ENCODE measurements around the gene PSMB5. TPM values are rescaled to one million over a fixed set of nuclear protein-coding genes. Genes with fewer than 3 reads are reported as not detected.

Gene PSMB5
- total and polyA plus RNA-seq, 2 experiments from 2014 or later: 171 to 319 TPM

GRCh38 chr14:23078692-23079116 is 44.0 kb upstream of the PSMB5 start:
- Histone ChIP-seq H3K27ac (peak overlapping the region; percentile 87), H3K4me3 (no peak overlapping the region), H2AFZ (no peak overlapping the region), H3K9me2 (replicated peaks; ENCODE audit: insufficient read depth) (no peaks in the 10 kb centered on the region), H3K36me3 (replicated peaks; ENCODE audit: insufficient read depth, low read depth) (no peaks in the 10 kb centered on the region), H3K9me3 (ENCODE audit: low read depth) (no peaks in the 10 kb centered on the region), H3K27me3 (no peaks in the 10 kb centered on the region), H3K4me2 (peak overlapping the region; percentile 22), H3K79me2 (peaks cover 52% of the 10 kb centered on the region), H4K20me1 (ENCODE audit: insufficient read depth, poor library complexity, severe bottlenecking) (no peaks in the 10 kb centered on the region), H3K4me1 (ENCODE audit: insufficient read depth) (peaks cover 8% of the 10 kb centered on the region)
- peak; percentile 86 for DNase-seq (ENCODE audit: low spot score)
- 36% methylated on average over 2 of the region's 2 CpGs for WGBS (ENCODE audit: low lambda C conversion rate, missing lambda C conversion rate)
- TF ChIP-seq EZH2 (IDR thresholded peaks at IDR 0.05; ENCODE audit: borderline replicate concordance) (no peak), EZH2phosphoT487 (IDR thresholded peaks at IDR 0.05; ENCODE audit: low read depth, severe bottlenecking, unreplicated experiment) (no peak), CTCF (IDR thresholded peaks at IDR 0.05; ENCODE audit: poor library complexity) (no peak)

GRCh38 chr14:23077962-23078361 is 43.3 kb upstream of the PSMB5 start:
- H3K36me3 ChIP-seq (replicated peaks; ENCODE audit: insufficient read depth, low read depth): no peaks in the 10 kb centered on the region
- peaks cover 11% of the 10 kb centered on the region for H3K4me1 ChIP-seq (ENCODE audit: insufficient read depth)
- peaks cover 54% of the 10 kb centered on the region for H3K79me2 ChIP-seq
- no peaks in the 10 kb centered on the region for H4K20me1 ChIP-seq (ENCODE audit: insufficient read depth, poor library complexity, severe bottlenecking)
- TF ChIP-seq CTCF (IDR thresholded peaks at IDR 0.05; ENCODE audit: poor library complexity) (no peak), EZH2 (IDR thresholded peaks at IDR 0.05; ENCODE audit: borderline replicate concordance) (no peak), EZH2phosphoT487 (IDR thresholded peaks at IDR 0.05; ENCODE audit: low read depth, severe bottlenecking, unreplicated experiment) (no peak)
- no peaks in the 10 kb centered on the region for H3K27me3 ChIP-seq
- no peaks in the 10 kb centered on the region for H3K9me2 ChIP-seq (replicated peaks; ENCODE audit: insufficient read depth)
- peak overlapping the region; percentile 22 for H3K4me2 ChIP-seq
- H3K9me3 ChIP-seq (ENCODE audit: low read depth): no peaks in the 10 kb centered on the region
- no peak overlapping the region for H3K4me3 ChIP-seq
- H2AFZ ChIP-seq: no peak overlapping the region
- H3K27ac ChIP-seq: peak overlapping the region; percentile 87
- DNase-seq (ENCODE audit: low spot score): no peak
- 89% methylated on average over 5 of the region's 5 CpGs for WGBS (ENCODE audit: low lambda C conversion rate, missing lambda C conversion rate)

- peak; percentile 57 for DNase-seq (ENCODE audit: low spot score)
- no peak overlapping the region for H2AFZ ChIP-seq
- TF ChIP-seq CTCF (IDR thresholded peaks at IDR 0.05; ENCODE audit: poor library complexity): peak; percentile 61
- no peak for TF ChIP-seq EZH2phosphoT487 (IDR thresholded peaks at IDR 0.05; ENCODE audit: low read depth, severe bottlenecking, unreplicated experiment)
- H3K9me3 ChIP-seq (ENCODE audit: low read depth): no peaks in the 10 kb centered on the region
- H3K36me3 ChIP-seq (replicated peaks; ENCODE audit: insufficient read depth, low read depth): no peaks in the 10 kb centered on the region
- WGBS (ENCODE audit: low lambda C conversion rate, missing lambda C conversion rate): 75% methylated on average over 5 of the region's 5 CpGs
- H3K4me2 ChIP-seq: no peak overlapping the region
- H3K9me2 ChIP-seq (replicated peaks; ENCODE audit: insufficient read depth): no peaks in the 10 kb centered on the region
- H3K4me3 ChIP-seq: no peak overlapping the region
- H3K27me3 ChIP-seq: no peaks in the 10 kb centered on the region
- peaks cover 50% of the 10 kb centered on the region for H3K79me2 ChIP-seq
- H4K20me1 ChIP-seq (ENCODE audit: insufficient read depth, poor library complexity, severe bottlenecking): no peaks in the 10 kb centered on the region
- H3K27ac ChIP-seq: peak overlapping the region; percentile 87
- H3K4me1 ChIP-seq (ENCODE audit: insufficient read depth): peaks cover 22% of the 10 kb centered on the region
Observed at GRCh38 chr14:23076785-23077408, 42.2 kb upstream of the PSMB5 start.

All from hepatocyte (in vitro differentiated cells).